SH-SY5Y (cell line): Measurements from ENCODE around the gene TAF4.

ENCODE experiments used
- GATA2 ChIP-seq: IDR thresholded peaks from 2 replicates; pipeline ENCODE4 v1.6.1; 2011; ENCODE audit warnings: mild to moderate bottlenecking, low read depth, low read length
- GATA3 ChIP-seq: IDR thresholded peaks from 2 replicates; pipeline ENCODE4 v1.6.1; 2011; ENCODE audit warnings: low read depth, mild to moderate bottlenecking, low read length, moderate library complexity

Gene TAF4

DNA sequence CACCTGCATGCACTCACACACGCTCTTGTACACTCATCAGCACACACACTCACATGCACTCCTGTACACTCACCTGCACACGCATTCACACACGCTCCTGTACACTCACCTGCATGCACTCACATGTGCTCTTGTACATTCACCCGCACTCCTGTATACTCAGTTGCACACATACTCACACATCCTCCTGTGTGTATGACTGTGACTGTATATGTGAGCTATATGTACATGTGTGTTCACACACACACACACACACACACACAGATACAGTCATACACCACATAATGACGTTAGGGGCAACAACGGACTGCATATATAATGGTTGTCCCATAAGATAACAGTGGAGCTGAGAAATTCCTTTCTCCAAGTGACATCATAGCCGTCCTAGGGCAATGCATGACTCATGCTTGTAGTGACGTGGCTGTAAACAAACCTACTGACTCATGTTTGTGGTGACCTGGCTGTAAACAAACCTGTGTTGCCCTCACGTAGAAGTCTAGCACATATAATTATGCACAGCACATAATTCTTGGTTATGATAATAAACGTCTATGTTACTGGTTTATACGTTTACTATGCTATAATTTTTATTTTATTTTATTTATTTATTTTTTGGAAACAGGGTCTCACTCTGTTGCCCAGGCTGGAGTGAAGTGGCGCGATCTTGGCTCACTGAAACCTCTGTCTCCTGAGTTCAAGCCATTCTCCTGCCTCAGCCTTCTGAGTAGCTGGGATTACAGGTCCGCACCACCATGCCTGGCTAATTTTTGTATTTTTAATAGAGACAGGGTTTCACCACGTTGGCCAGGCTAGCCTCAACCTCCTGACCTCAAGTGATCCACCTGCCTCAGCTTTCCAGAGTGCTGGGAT, 22.8 kb upstream of the TAF4 start:
- TF ChIP-seq GATA2 (no peak), GATA3 (no peak)

DNA sequence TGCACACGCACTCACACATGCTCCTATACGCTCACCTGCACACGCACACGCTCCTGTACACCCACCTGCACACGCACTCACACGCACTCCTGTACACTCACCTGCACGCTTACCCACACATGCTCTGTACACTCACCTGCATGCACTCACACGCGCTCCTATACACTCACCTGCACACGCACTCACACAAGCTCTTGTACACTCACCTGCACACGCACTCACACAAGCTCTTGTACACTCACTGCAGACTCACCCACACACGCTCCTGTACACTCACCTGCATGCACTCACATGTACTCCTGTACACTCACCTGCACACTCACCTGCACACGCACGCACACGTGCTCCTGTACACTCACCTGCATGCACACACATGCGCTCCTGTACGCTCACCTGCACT, 22.0 kb upstream of the TAF4 start:
- TF ChIP-seq GATA2 (no peak), GATA3 (no peak)

DNA sequence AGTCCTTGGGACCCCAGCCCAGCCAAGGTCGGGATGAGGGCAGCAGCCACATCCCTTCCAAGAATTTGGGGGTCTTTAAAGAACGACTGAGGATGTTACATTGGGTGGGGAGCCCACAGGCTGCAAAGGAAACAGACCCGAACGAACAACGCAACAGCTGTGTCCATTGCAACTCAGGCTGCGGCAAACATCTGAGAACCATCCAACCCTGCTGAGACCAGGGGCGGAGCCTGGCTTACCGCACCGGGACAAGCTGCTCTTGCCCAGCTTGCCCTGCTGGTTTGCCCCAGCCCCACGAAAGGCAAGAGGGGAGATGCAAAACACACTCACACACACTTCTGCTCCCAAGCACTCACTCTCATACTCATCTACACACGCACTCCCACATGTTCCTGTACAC, 21.5 kb upstream of the TAF4 start:
- TF ChIP-seq GATA2, result no peak
- TF ChIP-seq GATA3, result no peak

DNA sequence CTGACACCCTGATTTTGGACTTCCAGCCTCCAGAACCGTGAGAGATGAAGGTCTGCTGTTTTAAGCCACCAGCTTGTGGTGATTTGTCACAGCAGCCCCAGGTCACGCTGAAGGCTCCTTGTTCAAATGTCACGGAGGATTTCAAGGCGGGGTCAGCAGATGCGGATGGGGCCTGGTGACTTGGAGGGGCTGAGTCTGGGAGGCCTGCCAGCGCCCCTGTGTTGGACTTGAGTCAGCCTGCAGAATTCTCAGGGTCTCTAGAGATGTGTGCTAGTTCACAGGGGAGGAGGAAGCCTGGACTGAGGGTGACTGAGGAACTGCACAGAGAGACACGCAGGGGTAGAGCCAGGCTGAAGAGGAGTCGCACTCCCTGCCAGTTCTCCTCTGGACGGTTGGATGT, 19.5 kb upstream of the TAF4 start:
- TF ChIP-seq GATA2, result no peak
- TF ChIP-seq GATA3, result no peak

DNA sequence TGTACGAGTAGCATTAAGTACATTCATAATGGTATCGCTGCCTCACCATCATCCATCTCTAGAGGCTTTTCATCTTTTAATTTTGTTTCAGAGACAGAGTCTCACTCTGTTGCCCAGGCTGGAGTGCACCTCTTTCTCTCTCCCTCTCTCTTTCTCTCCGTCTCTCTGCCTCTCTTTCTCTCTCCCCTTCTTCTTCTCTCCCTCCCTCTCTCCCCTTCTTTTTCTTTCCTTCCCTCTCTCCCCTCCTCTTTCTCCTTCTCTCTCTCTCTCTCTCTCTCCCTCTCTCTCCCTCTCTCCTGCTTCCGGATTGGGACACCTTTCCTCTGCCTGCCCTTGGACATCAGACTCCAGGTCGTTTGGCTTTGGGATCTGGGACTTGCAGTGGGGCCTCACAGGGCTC, 17.6 kb upstream of the TAF4 start:
- TF ChIP-seq GATA2, result no peak
- no peak for TF ChIP-seq GATA3

DNA sequence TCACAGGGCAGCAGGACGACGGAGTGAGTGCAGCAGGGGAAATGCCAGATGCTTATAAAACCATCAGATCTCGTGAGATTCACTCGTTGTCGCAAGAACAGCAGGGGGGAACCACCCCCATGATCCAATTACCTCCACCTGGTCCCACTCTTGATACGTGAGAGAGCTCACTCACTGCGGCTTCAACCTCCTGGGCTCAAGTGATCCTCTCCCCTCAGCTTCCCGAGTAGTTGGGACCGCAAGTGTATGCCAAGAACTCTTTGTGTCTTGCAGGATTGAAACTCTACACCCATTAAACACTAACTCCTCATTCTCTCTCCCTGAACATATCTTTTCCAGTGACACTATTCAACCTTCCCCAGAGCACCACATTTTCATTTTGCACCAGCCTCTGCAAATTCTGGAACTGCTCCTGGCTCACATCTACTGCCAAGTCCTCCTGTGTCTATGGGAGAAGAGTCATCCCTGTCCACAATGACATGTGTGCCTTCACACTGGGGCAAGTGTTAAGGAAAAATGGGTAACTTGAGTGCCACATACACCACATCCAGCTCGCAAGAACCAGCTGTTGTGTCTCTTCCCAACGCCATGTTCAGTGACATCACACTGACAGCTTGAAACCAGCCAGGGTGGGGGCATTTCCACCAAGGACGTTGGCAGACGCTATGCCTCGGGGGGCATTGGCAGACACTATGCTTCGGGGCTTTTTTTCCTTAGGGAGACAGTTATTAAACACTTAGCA, 14.7 kb upstream of the TAF4 start:
- TF ChIP-seq GATA2, result no peak
- no peak for TF ChIP-seq GATA3

DNA sequence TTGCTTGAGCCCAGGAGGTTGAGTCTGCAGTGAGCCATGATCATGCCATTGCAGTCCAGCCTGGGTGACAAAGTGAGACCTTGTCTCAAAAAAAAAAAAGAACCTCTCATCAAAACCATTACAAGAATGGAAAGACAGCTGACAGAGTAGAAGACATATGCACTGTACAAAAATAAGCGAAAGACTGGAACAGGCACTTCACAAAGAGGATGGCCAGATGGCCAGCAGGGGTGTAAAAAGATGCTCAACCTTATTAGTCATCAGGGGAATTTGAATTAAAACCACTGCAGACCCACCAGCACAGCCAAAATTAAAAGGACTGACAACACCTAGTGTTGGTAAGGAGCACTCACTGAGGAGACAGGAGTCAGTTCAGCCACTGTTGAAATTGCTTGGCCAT, 13.5 kb upstream of the TAF4 start:
- TF ChIP-seq GATA2 (no peak), GATA3 (no peak)

DNA sequence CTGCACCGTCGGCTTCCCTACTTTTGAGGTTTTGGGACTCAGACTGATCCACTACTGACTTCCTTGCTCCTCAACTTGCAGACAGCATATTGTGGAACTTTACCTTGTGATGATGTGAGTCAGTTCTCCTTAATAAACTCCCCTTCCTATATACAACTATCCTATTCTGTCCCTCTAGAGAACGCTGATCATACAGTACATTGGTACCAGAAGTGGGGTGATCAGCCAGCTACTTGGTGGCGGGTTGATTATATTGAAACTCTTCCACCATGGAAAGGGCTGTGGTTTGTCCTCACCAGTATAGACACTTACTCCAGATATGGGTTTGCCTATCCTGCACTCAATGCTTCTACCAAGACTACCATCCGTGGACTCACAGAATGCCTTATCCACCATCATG, 7.6 kb upstream of the TAF4 start:
- TF ChIP-seq GATA2, result no peak
- TF ChIP-seq GATA3, result no peak

DNA sequence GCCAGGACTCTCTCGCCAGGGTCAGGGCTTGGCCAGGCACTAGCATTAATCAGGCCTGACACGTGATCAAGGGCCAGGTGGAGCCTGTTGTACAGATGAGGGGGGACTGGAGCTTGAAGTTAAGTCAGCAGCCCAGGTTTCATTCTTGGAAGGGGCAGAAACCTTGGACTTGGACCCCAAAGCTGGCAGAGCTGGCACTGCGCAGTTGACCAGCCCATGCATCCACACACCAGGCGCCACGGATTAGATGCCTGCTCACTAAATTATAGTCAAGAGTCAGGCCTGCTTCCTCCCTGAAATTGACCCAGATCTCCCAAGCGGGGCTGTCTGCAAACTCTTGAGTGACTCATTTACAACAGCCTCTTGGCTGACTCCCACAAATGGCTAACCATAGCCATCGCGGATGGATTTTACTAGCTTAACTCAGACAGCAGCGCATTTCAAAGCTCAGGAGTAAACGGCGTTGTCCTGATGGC, 4.1 kb upstream of the TAF4 start:
- TF ChIP-seq GATA2 (no peak), GATA3 (no peak)

DNA sequence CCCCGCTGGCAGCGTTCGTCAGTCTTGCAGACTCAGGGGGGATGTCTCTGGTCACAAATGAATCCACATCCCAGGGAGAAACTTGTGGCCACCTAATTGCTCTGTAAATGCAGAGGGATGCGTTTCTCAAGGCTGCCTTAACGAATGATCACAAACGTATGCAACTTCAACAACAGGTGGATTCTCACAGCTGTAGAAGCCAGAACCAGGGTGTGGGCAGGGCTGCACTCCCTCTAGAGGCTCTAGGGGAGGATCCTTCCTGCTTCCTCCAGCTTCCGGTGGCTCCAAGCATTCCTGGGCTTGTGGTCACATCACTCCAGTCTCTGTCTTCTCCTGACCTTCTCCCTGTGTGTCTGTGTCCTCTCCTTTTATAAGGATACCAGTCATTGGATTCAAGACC, 3.3 kb upstream of the TAF4 start:
- TF ChIP-seq GATA3 (no peak), GATA2 (no peak)

DNA sequence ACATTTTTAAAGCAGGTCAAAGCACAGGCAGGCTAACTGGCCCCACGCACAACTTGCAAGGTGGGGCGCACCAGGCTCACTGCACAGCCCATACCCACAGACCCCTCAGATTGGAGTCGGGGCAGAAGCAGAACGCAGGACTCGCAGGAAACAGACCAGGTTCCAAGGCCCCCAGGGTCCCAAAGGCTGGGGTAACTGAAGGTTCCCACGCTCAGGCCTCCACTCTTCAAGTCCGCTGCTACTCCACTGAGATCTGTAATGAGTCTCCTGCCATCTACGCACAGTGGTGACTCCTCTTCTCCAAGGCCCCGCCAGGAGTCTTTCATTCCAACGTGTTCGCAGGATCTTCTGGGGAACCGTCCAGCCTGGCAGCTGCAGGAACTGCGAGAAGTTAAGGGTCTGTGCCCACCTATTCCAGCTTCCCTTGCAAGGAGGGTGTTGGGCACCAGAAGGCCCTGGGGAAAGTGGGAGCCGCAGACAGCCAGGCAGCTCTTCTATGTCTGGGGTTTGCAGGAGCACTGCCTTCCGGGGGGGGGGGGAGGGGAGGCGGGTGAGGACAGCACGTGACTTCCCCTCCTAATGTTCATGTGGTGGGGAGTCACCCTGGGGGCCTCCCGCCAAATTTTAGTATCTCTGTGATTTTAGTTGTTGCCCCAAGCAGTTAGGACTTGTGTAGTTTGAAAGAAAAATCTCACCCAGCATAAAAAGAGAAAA, 2.0 kb upstream of the TAF4 start:
- no peak for TF ChIP-seq GATA3

DNA sequence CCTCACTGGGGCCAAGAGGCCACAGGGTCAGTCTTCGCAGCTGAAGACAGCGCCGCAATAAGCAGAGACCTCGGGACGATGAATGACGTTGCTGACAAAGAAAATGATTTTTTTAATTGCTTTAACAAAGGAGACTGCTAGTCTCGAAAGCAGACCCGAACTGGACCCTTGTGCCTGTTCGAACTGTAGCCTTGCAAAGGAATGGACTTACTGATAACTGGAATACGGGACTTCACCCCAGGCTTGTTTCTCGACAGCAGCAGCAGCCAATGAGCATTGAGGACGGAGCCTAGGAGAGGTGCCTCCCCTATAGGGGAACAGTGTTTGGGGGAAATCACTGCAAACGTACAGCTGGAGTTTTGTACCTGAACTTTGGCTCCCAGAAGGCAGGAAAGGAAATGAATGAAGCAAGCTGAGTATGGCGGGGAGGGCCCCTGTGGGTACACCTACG, 1.3 kb upstream of the TAF4 start:
- TF ChIP-seq GATA3, result no peak
- no peak for TF ChIP-seq GATA2

DNA sequence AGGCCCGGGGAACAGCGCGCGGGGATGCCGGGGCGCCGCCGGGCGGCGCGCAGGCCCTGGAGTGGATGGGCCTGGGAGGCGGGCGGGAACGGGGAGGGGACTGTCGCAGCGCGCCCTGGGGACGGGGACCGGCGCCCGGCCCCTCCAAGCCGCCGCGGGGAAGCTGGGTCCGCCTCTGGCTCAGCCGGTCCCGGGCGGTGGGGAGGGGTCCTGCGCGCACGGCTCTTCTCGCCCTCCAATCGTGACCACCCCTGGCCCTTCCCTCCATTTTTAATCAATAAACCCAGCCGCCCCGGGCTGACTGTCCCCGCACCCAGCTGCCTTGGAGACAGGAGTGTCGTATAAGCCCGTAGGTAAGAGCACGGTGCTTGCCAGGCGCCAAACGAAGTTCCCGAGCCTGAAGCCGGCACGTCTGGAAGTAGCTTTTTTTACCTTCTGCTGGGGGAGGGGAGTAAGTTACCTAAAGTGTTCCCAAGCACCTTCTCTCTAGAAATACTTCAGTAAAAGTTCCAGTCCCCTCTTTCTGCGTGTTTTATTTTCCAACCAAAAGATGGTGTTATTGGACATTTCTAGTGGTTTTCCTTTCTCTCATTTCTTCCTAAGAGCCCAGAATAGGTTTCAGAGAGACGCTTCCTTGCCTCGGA, 780 bp upstream of the TAF4 start:
- no peak for TF ChIP-seq GATA3
- TF ChIP-seq GATA2, result no peak
